RWPE2 (cell line): ENCODE data around the gene CD72.
"Not testable (repeated sequence)": the region's sequence is repeated elsewhere in the genome, so short reads cannot be mapped to it uniquely, and the experiment has no call there.

Experiments
- ATAC-seq: fragments of 200-7000 bp; cut with Tn5 transposase; 3 replicates; pipeline ENCODE4 v1.9.1; 2021; ENCODE audit warnings: low read depth
- DNase-seq: peaks from one replicate; pipeline ENCODE4 v3.0.0-alpha.2; 2020; ENCODE audit warnings: low spot score
- H3K27ac ChIP-seq: fragments of 450-650 bp; 2 replicates; pipeline ENCODE4 v1.5.1; 2017; ENCODE audit warnings: mild to moderate bottlenecking; ENCODE audit not compliant: poor library complexity, severe bottlenecking
- H3K27me3 ChIP-seq: fragments of 250-450 bp; sonication (Bioruptor Pico); 2 replicates; pipeline ENCODE4 v1.5.1; 2021; ENCODE audit warnings: mild to moderate bottlenecking, moderate library complexity; ENCODE audit not compliant: insufficient read depth, poor library complexity, severe bottlenecking
- H3K36me3 ChIP-seq: fragments of 250-450 bp; sonication (Bioruptor Pico); 2 replicates; pipeline ENCODE4 v1.5.1; 2020; ENCODE audit warnings: low read depth, mild to moderate bottlenecking, moderate library complexity
- H3K4me1 ChIP-seq: fragments of 250-450 bp; sonication (Bioruptor Pico); 2 replicates; pipeline ENCODE4 v1.5.1; 2021; ENCODE audit warnings: mild to moderate bottlenecking, moderate library complexity; ENCODE audit not compliant: insufficient read depth, poor library complexity, severe bottlenecking
- H3K4me3 ChIP-seq: fragments of 250-450 bp; sonication (Bioruptor Pico); 2 replicates; pipeline ENCODE4 v1.5.1; 2021; ENCODE audit warnings: mild to moderate bottlenecking, moderate library complexity; ENCODE audit not compliant: severe bottlenecking
- H3K9me3 ChIP-seq: fragments of 250-450 bp; sonication (Bioruptor Pico); 2 replicates; pipeline ENCODE4 v1.5.1; 2021; ENCODE audit warnings: mild to moderate bottlenecking, moderate library complexity; ENCODE audit not compliant: severe bottlenecking
- CTCF ChIP-seq: fragments of 450-650 bp; IDR thresholded peaks from one replicate; pipeline ENCODE4 v1.5.1; 2017; ENCODE audit warnings: mild to moderate bottlenecking, moderate library complexity; ENCODE audit not compliant: poor library complexity, severe bottlenecking

The CD72 gene

DNA sequence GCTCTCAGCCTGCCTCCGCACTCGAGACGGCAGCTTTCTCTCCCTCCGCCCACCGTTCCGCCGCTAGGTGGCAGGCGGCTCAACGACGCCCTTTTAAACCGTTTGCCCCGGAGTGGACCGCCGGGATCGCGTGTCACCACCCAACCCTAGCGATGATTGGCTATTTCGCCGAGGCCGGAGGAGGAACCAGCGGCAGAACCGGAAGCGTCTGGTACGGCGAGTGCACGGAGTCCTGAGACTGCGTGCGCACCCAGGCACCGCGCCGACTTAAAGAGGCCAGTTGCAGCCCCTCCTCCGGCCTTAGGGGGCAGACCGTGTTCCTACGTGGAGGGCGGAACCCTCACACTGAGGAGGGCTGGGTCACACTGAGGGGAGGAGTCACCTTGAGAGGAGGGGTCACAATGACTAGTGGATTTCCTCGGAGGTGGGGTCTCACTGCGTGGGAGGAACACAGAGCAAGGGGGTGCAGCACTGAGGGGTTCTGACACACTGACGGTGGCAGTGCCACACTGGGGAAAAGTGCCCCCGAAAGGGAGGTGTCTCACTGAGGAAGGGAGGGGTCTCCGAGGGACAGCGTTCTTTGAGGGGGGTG, 14.1 kb downstream of the CD72 start:
- Histone ChIP-seq H3K4me3 (peak overlapping the region; percentile 82), H3K4me1 (peaks cover 5% of the 10 kb centered on the region), H3K27me3 (no peaks in the 10 kb centered on the region), H3K9me3 (no peaks in the 10 kb centered on the region), H3K36me3 (no peaks in the 10 kb centered on the region), H3K27ac (peak overlapping the region; percentile 67)
- ATAC-seq = peak; percentile 88
- DNase-seq = peak; percentile 99
- peak; percentile 98 for TF ChIP-seq CTCF

- no peaks in the 10 kb centered on the region for H3K36me3 ChIP-seq
- no peak for DNase-seq
Observed at GRCh38 chr9:35603506-35603985, 14.7 kb downstream of the CD72 start.

DNA sequence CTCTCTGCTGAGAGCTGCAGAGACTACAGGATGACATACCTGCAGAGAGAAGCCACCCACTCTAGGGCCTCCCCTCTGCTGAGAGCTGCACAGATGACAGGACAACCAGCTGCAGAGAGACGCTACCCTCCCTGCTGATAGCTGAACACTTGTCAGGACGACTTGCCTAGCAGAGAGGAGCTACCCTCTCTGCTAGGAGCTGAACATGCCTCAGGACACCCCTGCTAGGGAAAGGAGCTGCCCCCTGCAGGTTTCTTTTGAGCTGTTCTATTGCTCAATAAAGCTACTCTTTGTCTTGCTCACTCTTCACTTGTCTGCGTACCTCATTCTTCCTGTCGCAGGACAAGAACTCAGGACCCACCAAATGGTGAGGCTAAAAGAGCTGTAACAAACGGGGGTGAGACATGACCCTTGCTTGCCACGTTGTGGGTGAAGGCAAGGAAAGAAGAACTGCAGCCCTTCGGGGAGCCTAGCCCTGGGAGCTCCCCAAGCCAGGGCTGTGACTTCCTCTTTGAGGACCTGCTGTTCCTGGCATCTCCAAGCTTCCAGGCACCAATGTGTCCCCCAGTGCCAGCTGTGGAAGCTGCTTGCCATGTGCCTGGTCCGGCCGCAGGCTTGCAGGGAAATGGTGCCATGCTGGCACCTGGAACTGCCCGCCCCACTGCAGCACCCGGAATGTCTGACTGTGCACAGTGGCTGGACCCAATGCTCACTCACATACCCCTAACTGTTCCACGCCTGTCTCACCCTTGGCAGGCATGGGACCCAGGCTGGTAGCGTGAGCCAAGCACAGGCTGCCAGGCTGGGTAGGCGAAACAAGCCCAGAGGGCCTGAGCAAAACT, 18.2 kb downstream of the CD72 start:
- H3K9me3 ChIP-seq = no peaks in the 10 kb centered on the region
- no peak overlapping the region for H3K4me3 ChIP-seq
- H3K36me3 ChIP-seq = no peaks in the 10 kb centered on the region
- H3K4me1 ChIP-seq = peaks cover 5% of the 10 kb centered on the region
- DNase-seq (no peak), ATAC-seq (no peak)
- H3K27ac ChIP-seq = no peak overlapping the region
- no peaks in the 10 kb centered on the region for H3K27me3 ChIP-seq
- TF ChIP-seq CTCF = no peak

More at GRCh38 chr9:35603506-35603985, 14.7 kb downstream of the CD72 start:
- no peak for ATAC-seq
- peak overlapping the region; percentile 67 for H3K27ac ChIP-seq
- no peaks in the 10 kb centered on the region for H3K9me3 ChIP-seq
- no peak for TF ChIP-seq CTCF
- peaks cover 5% of the 10 kb centered on the region for H3K4me1 ChIP-seq
- no peaks in the 10 kb centered on the region for H3K27me3 ChIP-seq
- H3K4me3 ChIP-seq = peak overlapping the region; percentile 23

DNA sequence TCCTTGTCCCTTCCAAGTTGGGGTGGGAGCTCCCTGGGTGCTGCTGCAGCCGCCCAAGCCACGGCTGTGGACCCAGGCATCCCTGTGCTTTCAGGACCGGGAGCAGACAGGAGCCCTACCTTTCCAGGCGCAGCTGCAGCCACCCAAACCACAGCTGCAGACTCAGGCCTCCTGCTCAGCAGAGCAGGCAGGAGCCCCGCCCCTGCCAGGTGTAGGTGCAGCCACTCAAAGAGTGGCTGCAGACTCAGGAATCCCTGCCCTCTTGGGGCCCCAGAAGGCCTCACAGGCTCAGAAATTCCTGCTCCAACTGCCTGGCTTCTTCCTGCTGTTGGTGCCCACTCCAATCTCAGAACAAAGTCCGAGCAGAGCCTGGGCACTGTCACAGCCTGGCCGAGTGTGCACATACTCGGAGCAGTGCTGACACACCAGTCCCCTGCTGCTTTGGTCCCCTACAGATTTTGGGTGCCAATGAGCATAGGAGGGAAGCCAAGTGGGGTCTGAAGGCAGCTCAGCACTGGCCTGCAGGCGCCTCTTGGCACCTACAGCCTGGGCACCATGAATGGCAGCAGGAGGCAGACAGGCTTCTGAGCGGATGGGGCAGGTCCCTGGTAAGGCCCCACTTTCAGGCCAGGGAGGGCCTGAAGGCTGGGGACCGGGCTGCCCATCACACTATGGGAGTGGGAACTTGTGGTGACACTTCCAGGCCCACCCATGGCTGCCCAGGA, 19.2 kb downstream of the CD72 start:
- no peak for TF ChIP-seq CTCF
- Histone ChIP-seq H3K27me3 (no peaks in the 10 kb centered on the region), H3K27ac (no peak overlapping the region), H3K36me3 (no peaks in the 10 kb centered on the region), H3K9me3 (peaks cover under 1% of the 10 kb centered on the region), H3K4me1 (peaks cover 5% of the 10 kb centered on the region), H3K4me3 (no peak overlapping the region)
- DNase-seq (no peak), ATAC-seq (no peak)

DNA sequence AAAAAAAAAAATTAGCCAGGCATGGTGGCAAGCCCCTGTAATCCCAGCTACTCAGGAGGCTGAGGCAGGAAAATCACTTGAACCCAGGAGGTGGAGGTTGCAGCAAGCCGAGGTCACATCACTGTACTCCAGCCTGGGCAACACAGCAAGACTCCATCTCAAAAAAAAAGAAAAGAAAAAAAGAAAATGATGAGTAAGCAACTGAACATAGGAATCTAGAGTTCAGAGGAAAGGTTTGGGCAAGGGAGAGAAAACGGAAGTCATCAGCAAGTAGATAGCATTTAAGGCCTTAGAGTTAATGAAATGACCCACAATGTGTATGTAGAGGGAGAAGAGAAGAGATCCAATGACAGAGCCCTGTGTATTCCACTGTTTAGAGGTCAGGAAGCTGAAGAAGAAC, 21.3 kb downstream of the CD72 start:
- not testable (repeated sequence) for H3K27me3 ChIP-seq, ATAC-seq, H3K9me3 ChIP-seq, DNase-seq, H3K36me3 ChIP-seq, H3K4me3 ChIP-seq, H3K27ac ChIP-seq, H3K4me1 ChIP-seq
